ENCODE data around the gene GPC5. TPM values are rescaled to one million over a fixed set of nuclear protein-coding genes. Genes with fewer than 3 reads are reported as not detected.

Gene GPC5
- total RNA-seq, 1 experiment from 2014 or later: 0.15 TPM

GRCh38 chr13:92270990-92271389 is 872.6 kb downstream of the GPC5 start:
- Histone ChIP-seq H2BK15ac (ENCODE audit: low read depth, low read length) (no peak overlapping the region), H3K23me2 (ENCODE audit: insufficient read length, low read depth, low read length, poor library complexity, severe bottlenecking) (no peaks in the 10 kb centered on the region), H2BK5ac (ENCODE audit: insufficient read length, low read length) (no peak overlapping the region), H3K56ac (ENCODE audit: insufficient read length, low read depth, low read length) (no peak overlapping the region), H3K9me3 (ENCODE audit: control insufficient read depth, low read depth, low read length) (no peaks in the 10 kb centered on the region), H2BK12ac (ENCODE audit: insufficient read length, low read depth, low read length) (no peak overlapping the region), H3K4me2 (ENCODE audit: insufficient read depth, insufficient read length, low read length) (no peak overlapping the region), H4K20me1 (ENCODE audit: control insufficient read depth, insufficient read depth, insufficient read length) (no peaks in the 10 kb centered on the region), H2BK20ac (ENCODE audit: low read depth, low read length, poor library complexity, severe bottlenecking) (no peak overlapping the region), H3K4ac (ENCODE audit: low read depth, low read length) (no peak overlapping the region), H3K9ac (ENCODE audit: extremely low read depth, insufficient read length, low read length) (no peak overlapping the region), H4K91ac (ENCODE audit: insufficient read length, low read depth, low read length) (no peak overlapping the region), H3K27me3 (ENCODE audit: insufficient read depth, low read length) (no peaks in the 10 kb centered on the region), H3K4me1 (ENCODE audit: insufficient read depth, low read length) (no peaks in the 10 kb centered on the region), H2AFZ (ENCODE audit: low read length) (no peak overlapping the region), H3K14ac (ENCODE audit: insufficient read depth, low read length) (no peak overlapping the region), H4K5ac (ENCODE audit: insufficient read length, low read depth, low read length) (no peak overlapping the region), H3K23ac (ENCODE audit: insufficient read length, low read depth, low read length) (no peak overlapping the region), H3K79me2 (ENCODE audit: insufficient read depth, low read length) (no peaks in the 10 kb centered on the region), H4K8ac (replicated peaks; ENCODE audit: insufficient read length, low read depth, low read length) (no peak overlapping the region), H2BK120ac (ENCODE audit: low read depth, low read length, poor library complexity, severe bottlenecking) (no peak overlapping the region), H2AK5ac (ENCODE audit: insufficient read length, low read length) (no peak overlapping the region), H3K18ac (ENCODE audit: insufficient read length, low read depth, low read length) (no peak overlapping the region), H3K79me1 (ENCODE audit: insufficient read depth, low read depth, low read length, poor library complexity, severe bottlenecking) (no peaks in the 10 kb centered on the region), H3K27ac (ENCODE audit: insufficient read length, low read depth, low read length) (no peak overlapping the region), H3T11ph (ENCODE audit: low read length) (no peak overlapping the region)
- no peak for TF ChIP-seq CTCF (conservative IDR thresholded peaks at IDR 0.05)
- no peak overlapping the region for H3K27ac Mint-ChIP-seq
- no peaks in the 10 kb centered on the region for H3K27me3 Mint-ChIP-seq (ENCODE audit: low read depth)
- H3K36me3 Mint-ChIP-seq (ENCODE audit: insufficient read depth in 1 of 3, low read depth in 3 of 3): no peaks in the 10 kb centered on the region
- WGBS (ENCODE audit: extremely low coverage, insufficient read length, low lambda C conversion rate): no CpG with 5 or more reads among the region's 1 CpG
- peaks cover 0 to under 1% of the 10 kb centered on the region in 2 experiments; a peak in 2 of 4 replicates for H3K4me1 Mint-ChIP-seq
- no peak overlapping the region for H3K4me3 Mint-ChIP-seq
- no peaks in the 10 kb centered on the region for H3K9me3 Mint-ChIP-seq
- DNase-seq: no peak

All from H9 (cell line).